A673 (cell line): ENCODE results near the gene FLRT2. TPM values are rescaled to one million over a fixed set of nuclear protein-coding genes. Genes with fewer than 3 reads are reported as not detected.

Source experiments
- BruUV-seq: library from RNA; stranded (reverse); fragments of 400-500 nt; replicated peaks from 2 replicates; lab custom pipeline; 2021; lab: Mats Ljungman, UMichigan
- CTCF ChIA-PET: fragments of 300-600 bp; sonication (Branson Sonifier 250); formaldehyde crosslinking; loops from one replicate; lab custom pipeline; 2022; ENCODE audit warnings: antibody characterized with exemption; lab: Charles Lee
- POLR2A ChIA-PET: fragments of 300-600 bp; sonication (Branson Sonifier 250); formaldehyde crosslinking; loops from one replicate; lab custom pipeline; 2022; ENCODE audit warnings: antibody characterized with exemption; ENCODE audit not compliant: low non-redundant PET; lab: Charles Lee
- DNase-seq: peaks from one replicate; pipeline ENCODE4 v3.0.0-alpha.2; 2015; ENCODE audit warnings: low spot score
- H3K27ac ChIP-seq: fragments of 200-600 bp; sonication (generic); 2 replicates; pipeline ENCODE4 v1.5.1; 2016; ENCODE audit warnings: mixed run types, low read depth, mild to moderate bottlenecking, mixed read lengths, antibody characterized with exemption, low read length; ENCODE audit not compliant: poor library complexity, severe bottlenecking
- H3K27me3 ChIP-seq: fragments of 200-600 bp; sonication (generic); replicated peaks from 2 replicates; pipeline ENCODE4 v1.6.1; 2017; ENCODE audit warnings: mixed run types, low read depth, mild to moderate bottlenecking, mixed read lengths, antibody characterized with exemption, low read length; ENCODE audit not compliant: insufficient read depth, poor library complexity
- H3K36me3 ChIP-seq: fragments of 200-600 bp; sonication (generic); 2 replicates; pipeline ENCODE4 v1.6.1; 2016; ENCODE audit warnings: mixed run types, mild to moderate bottlenecking, mixed read lengths, antibody characterized with exemption, low read length; ENCODE audit not compliant: insufficient read depth, poor library complexity, severe bottlenecking
- H3K4me1 ChIP-seq: fragments of 200-600 bp; sonication (generic); 2 replicates; pipeline ENCODE4 v1.6.1; 2017; ENCODE audit warnings: mixed run types, mild to moderate bottlenecking, mixed read lengths, antibody characterized with exemption, low read length; ENCODE audit not compliant: insufficient read depth, poor library complexity, severe bottlenecking
- H3K4me3 ChIP-seq: fragments of 200-600 bp; sonication (generic); 2 replicates; pipeline ENCODE4 v1.5.1; 2016; ENCODE audit warnings: low read depth, mixed run types, mild to moderate bottlenecking, mixed read lengths, low read length; ENCODE audit not compliant: poor library complexity, severe bottlenecking
- H3K9me3 ChIP-seq: fragments of 200-600 bp; sonication (generic); 2 replicates; pipeline ENCODE4 v1.6.1; 2016; ENCODE audit warnings: mixed run types, low read depth, mild to moderate bottlenecking, mixed read lengths, antibody characterized with exemption, low read length; ENCODE audit not compliant: poor library complexity, severe bottlenecking
- EZH2 ChIP-seq: fragments of 200-600 bp; sonication (generic); IDR thresholded peaks from 2 replicates; pipeline ENCODE4 v1.6.1; 2017; ENCODE audit warnings: borderline replicate concordance, low read depth, mild to moderate bottlenecking, mixed read lengths, antibody characterized with exemption, low read length; ENCODE audit not compliant: poor library complexity, severe bottlenecking
- intact Hi-C: fragments of 100-400 bp; cut with micrococcal nuclease; formaldehyde crosslinking; loops from one replicate; pipeline ENCODE4 v1.10.0; 2022; ENCODE audit not compliant: unreplicated experiment
- total RNA-seq: library from RNA; stranded (reverse); gene quantifications from 2 replicates; pipeline ENCODE4 v1.2.3, GENCODE V29; 2021
- TF ChIP-seq, protein P1 (sequence below): fragments of 300-800, 200-600 bp; sonication (generic); conservative IDR thresholded peaks from 2 replicates; pipeline ENCODE4 v1.5.1; 2017; ENCODE audit warnings: low read depth, mild to moderate bottlenecking, antibody characterized with exemption, low read length, moderate library complexity, mixed read lengths

Gene FLRT2
- total RNA-seq, 1 experiment from 2014 or later: 128 TPM

- no TSS peak for BruUV-seq
- TF ChIP-seq, protein P1, sequence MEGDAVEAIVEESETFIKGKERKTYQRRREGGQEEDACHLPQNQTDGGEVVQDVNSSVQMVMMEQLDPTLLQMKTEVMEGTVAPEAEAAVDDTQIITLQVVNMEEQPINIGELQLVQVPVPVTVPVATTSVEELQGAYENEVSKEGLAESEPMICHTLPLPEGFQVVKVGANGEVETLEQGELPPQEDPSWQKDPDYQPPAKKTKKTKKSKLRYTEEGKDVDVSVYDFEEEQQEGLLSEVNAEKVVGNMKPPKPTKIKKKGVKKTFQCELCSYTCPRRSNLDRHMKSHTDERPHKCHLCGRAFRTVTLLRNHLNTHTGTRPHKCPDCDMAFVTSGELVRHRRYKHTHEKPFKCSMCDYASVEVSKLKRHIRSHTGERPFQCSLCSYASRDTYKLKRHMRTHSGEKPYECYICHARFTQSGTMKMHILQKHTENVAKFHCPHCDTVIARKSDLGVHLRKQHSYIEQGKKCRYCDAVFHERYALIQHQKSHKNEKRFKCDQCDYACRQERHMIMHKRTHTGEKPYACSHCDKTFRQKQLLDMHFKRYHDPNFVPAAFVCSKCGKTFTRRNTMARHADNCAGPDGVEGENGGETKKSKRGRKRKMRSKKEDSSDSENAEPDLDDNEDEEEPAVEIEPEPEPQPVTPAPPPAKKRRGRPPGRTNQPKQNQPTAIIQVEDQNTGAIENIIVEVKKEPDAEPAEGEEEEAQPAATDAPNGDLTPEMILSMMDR: no peak
- no peak for TF ChIP-seq EZH2
- POLR2A ChIA-PET: no interaction called here
Measured at GRCh38 chr14:85545738-85546137, 15.8 kb downstream of the FLRT2 start.

DNA sequence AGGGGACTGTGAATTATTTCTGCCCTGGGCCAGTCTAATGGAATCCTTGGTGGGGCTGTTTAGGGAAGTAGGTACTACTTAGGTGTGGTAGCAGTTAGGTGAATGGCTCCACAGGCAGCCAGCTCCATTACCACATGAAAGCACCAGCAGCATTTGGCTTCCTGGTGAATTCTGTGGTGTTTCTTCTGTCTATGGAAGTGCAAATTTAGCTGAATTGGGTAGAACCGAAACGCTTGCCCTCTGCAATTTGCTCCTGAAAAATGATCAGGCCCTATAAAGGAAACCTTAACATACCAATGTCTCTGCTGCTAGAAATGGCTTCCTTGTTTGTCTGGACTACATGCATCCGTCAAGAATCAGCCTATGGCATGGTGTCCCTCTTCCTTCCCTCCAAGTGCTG lies 16.4 kb downstream of the FLRT2 start:
- no peak overlapping the region for H3K4me3 ChIP-seq
- ChIA-PET CTCF (no interaction called here), POLR2A (no interaction called here)
- TF ChIP-seq, protein P1: no peak
- no peak for TF ChIP-seq EZH2
- DNase-seq: no peak
- no TSS peak for BruUV-seq
- H3K4me1 ChIP-seq: peaks cover 1% of the 10 kb centered on the region
- H3K27ac ChIP-seq: no peak overlapping the region
- H3K36me3 ChIP-seq: peaks cover 56% of the 10 kb centered on the region
- H3K9me3 ChIP-seq: no peaks in the 10 kb centered on the region
- intact Hi-C loops: no loop called here
- no peaks in the 10 kb centered on the region for H3K27me3 ChIP-seq

More at GRCh38 chr14:85545738-85546137, 15.8 kb downstream of the FLRT2 start:
- Histone ChIP-seq H3K27ac (no peak overlapping the region), H3K27me3 (no peaks in the 10 kb centered on the region), H3K4me1 (peaks cover 4% of the 10 kb centered on the region), H3K36me3 (peaks cover 58% of the 10 kb centered on the region), H3K4me3 (no peak overlapping the region), H3K9me3 (no peaks in the 10 kb centered on the region)
- CTCF ChIA-PET: no interaction called here
- intact Hi-C loops: no loop called here
- DNase-seq: no peak

GRCh38 chr14:85549697-85550096 lies 19.8 kb downstream of the FLRT2 start:
- Histone ChIP-seq H3K9me3 (no peaks in the 10 kb centered on the region), H3K4me3 (no peak overlapping the region), H3K27me3 (no peaks in the 10 kb centered on the region), H3K36me3 (peaks cover 54% of the 10 kb centered on the region), H3K4me1 (no peaks in the 10 kb centered on the region), H3K27ac (no peak overlapping the region)
- intact Hi-C loops: no loop called here
- no TSS peak for BruUV-seq
- DNase-seq: no peak
- TF ChIP-seq EZH2: no peak
- TF ChIP-seq, protein P1: no peak
- ChIA-PET CTCF (no interaction called here), POLR2A (interaction anchor here (0.6 kb wide), 1 partner anchor 49 kb away, joined by 3 read pairs; no protein-coding TSS in a partner anchor)
